GM12878 (cell line): ENCODE measurements around the gene MYO7A. TPM values are rescaled to one million over a fixed set of nuclear protein-coding genes. Genes with fewer than 3 reads are reported as not detected.

ENCODE experiments used
- ATAC-seq: fragments of 200-7000 bp; cut with Tn5 transposase; 3 replicates; pipeline ENCODE4 v1.9.1; 2020; ENCODE audit warnings: mild to moderate bottlenecking, moderate library complexity
- BruUV-seq: library from RNA; stranded (reverse); fragments of 400-500 nt; replicated peaks from 2 replicates; lab custom pipeline; 2021; lab: Mats Ljungman, UMichigan
- CTCF ChIA-PET: fragments of 300-600 bp; sonication (Branson Sonifier 250); formaldehyde crosslinking; extraction: SDS; loops from one replicate; lab custom pipeline; 2021; ENCODE audit warnings: inconsistent platforms; lab: Yijun Ruan, JAX
- POLR2A ChIA-PET: fragments of 350-600 bp; formaldehyde crosslinking; extraction: SDS; loops from one replicate; lab custom pipeline; 2021; ENCODE audit warnings: inconsistent platforms; lab: Charles Lee
- RAD21 ChIA-PET: fragments of 300-600 bp; sonication (Branson Sonifier 250); formaldehyde crosslinking; loops from one replicate; lab custom pipeline; 2023; ENCODE audit warnings: antibody characterized with exemption; ENCODE audit not compliant: unreplicated experiment; lab: Charles Lee
- SMC1A ChIA-PET: fragments of 300-600 bp; sonication (Branson Sonifier 250); formaldehyde crosslinking; loops from one replicate; lab custom pipeline; 2023; ENCODE audit not compliant: unreplicated experiment, uncharacterized antibody; lab: Charles Lee
- DNase-seq: peaks from one replicate; pipeline ENCODE4 v3.0.0-alpha.2; 2011; ENCODE audit warnings: low read depth, low spot score
- FAIRE-seq: peaks from 3 replicates; lab custom pipeline; 2011; peaks lifted over from hg19 to GRCh38; lab: Jason Lieb, UNC
- H2AFZ ChIP-seq: 2 replicates; pipeline ENCODE4 v1.6.0; 2011; ENCODE audit warnings: low read depth, low read length, control low read depth; ENCODE audit not compliant: control insufficient read depth
- H3K27ac ChIP-seq: 2 replicates; pipeline ENCODE4 v1.5.1; 2011; ENCODE audit warnings: control low read depth; ENCODE audit not compliant: control insufficient read depth, insufficient read depth
- H3K27me3 ChIP-seq, 2 experiments: replicated peaks in 1 of 2; 2 replicates each; pipeline versions ENCODE4 v1.6.0 to v1.6.1; 2011; ENCODE audit warnings: low read length in 1 of 2; ENCODE audit not compliant: control insufficient read depth in 2 of 2, insufficient read depth in 2 of 2
- H3K36me3 ChIP-seq, 2 experiments: 2 replicates each; pipeline ENCODE4 v1.5.1; 2011; ENCODE audit warnings: low read length in 1 of 2; ENCODE audit not compliant: control insufficient read depth in 2 of 2, insufficient read depth in 2 of 2
- H3K4me1 ChIP-seq: 2 replicates; pipeline ENCODE4 v1.6.1; 2011; ENCODE audit warnings: mild to moderate bottlenecking, low read length, moderate library complexity, mixed read lengths; ENCODE audit not compliant: control insufficient read depth, insufficient read depth
- H3K4me2 ChIP-seq: 2 replicates; pipeline ENCODE4 v1.6.0; 2011; ENCODE audit warnings: control low read depth; ENCODE audit not compliant: control insufficient read depth, insufficient read depth
- H3K4me3 ChIP-seq: fragments of 200-600 bp; sonication (generic); 2 replicates; pipeline ENCODE4 v1.5.1; 2016
- H3K79me2 ChIP-seq: 2 replicates; pipeline ENCODE4 v1.6.0; 2011; ENCODE audit warnings: low read length; ENCODE audit not compliant: control insufficient read depth, insufficient read depth
- H3K9ac ChIP-seq: 2 replicates; pipeline ENCODE4 v1.8.0; 2011; ENCODE audit warnings: low read length, control low read depth, mixed read lengths; ENCODE audit not compliant: control insufficient read depth, insufficient read depth
- H3K9me3 ChIP-seq: replicated peaks from 3 replicates; pipeline ENCODE4 v1.5.1; 2011; ENCODE audit warnings: mild to moderate bottlenecking, low read length; ENCODE audit not compliant: control insufficient read depth, insufficient read depth
- H4K20me1 ChIP-seq: 2 replicates; pipeline ENCODE4 v1.6.0; 2011; ENCODE audit not compliant: control insufficient read depth, insufficient read depth
- BRCA1 ChIP-seq: IDR thresholded peaks from 2 replicates; pipeline ENCODE4 v1.6.1; 2011; ENCODE audit warnings: low read depth, low read length, improper control_type of control experiment
- CHD2 ChIP-seq: IDR thresholded peaks from 2 replicates; pipeline ENCODE4 v1.6.1; 2011; ENCODE audit warnings: low read depth, low read length, improper control_type of control experiment, borderline replicate concordance
- HDAC2 ChIP-seq: fragments of 200-600 bp; sonication (generic); IDR thresholded peaks from 2 replicates; pipeline ENCODE4 v1.6.1; 2017
- MYB ChIP-seq: fragments of 150-350 bp; IDR thresholded peaks from 2 replicates; pipeline ENCODE4 v1.6.1; 2014; ENCODE audit warnings: mild to moderate bottlenecking, low read depth, low read length, borderline replicate concordance
- POLR2A ChIP-seq: IDR thresholded peaks from 2 replicates; pipeline ENCODE4 v1.6.1; 2011; ENCODE audit warnings: low read depth, mild to moderate bottlenecking, low read length
- RAD51 ChIP-seq: fragments of 450-650 bp; IDR thresholded peaks from 2 replicates; pipeline ENCODE4 v1.6.1; 2016; ENCODE audit warnings: moderate library complexity, mild to moderate bottlenecking, inconsistent platforms
- SMAD5 ChIP-seq: IDR thresholded peaks from 2 replicates; pipeline ENCODE4 v1.6.1; 2016; ENCODE audit warnings: antibody characterized with exemption, low read depth
- STAT3 ChIP-seq: IDR thresholded peaks from 2 replicates; pipeline ENCODE4 v1.6.1; 2011; ENCODE audit warnings: low read depth, low read length, improper control_type of control experiment
- ZNF622 ChIP-seq: fragments of 450-650 bp; IDR thresholded peaks from 2 replicates; pipeline ENCODE4 v1.6.1; 2017; ENCODE audit warnings: mild to moderate bottlenecking, inconsistent platforms
- WGBS: methylation state at CpG from one replicate; pipeline ENCODE4 v1.1.6; 2016; ENCODE audit warnings: low lambda C conversion rate; ENCODE audit not compliant: insufficient replicate concordance, insufficient coverage; ENCODE audit errors: missing lambda C conversion rate; 5-methylcytosine and 5-hydroxymethylcytosine counted together
- in situ Hi-C: fragments of 300-500 bp; cut with MboI; formaldehyde crosslinking; loops from 9 replicates; pipeline ENCODE4 v1.14.3; 2018; ENCODE audit warnings: mixed read lengths
- intact Hi-C: fragments of 100-400 bp; cut with micrococcal nuclease; formaldehyde crosslinking; loops from one replicate; pipeline ENCODE4 v1.14.2; 2022; ENCODE audit not compliant: unreplicated experiment
- polyA plus RNA-seq, 11 experiments: library from polyadenylated mRNA; depleted of rRNA in 4 of 11; unstranded in 6 of 11; stranded (reverse) in 5 of 11; fragments of >200 nt; fragmentation: Nextera tagmentation in 4 of 11; fragmentation: Illumina TruSeq in 1 of 11; extraction: Ambion mirVana in 4 of 11; extraction: Trizol in 1 of 11; gene quantifications; 1 replicate in 1 of 11; 2 replicates in 10 of 11; pipeline versions ENCODE4 v1.2.1 to v1.2.3, GENCODE V29; 2011 to 2016; ENCODE audit warnings: inconsistent platforms in 2 of 11, missing spikeins in 2 of 11, low read depth in 1 of 11
- total RNA-seq, 4 experiments: library from RNA; depleted of rRNA in 3 of 4; stranded (reverse); fragments of >200 nt in 3 of 4; fragmentation: Illumina TruSeq in 1 of 4; extraction: Trizol in 1 of 4; gene quantifications; 2 replicates each; pipeline versions ENCODE4 v1.2.1 to v1.2.3, GENCODE V29; 2013 to 2021
- TF ChIP-seq, protein P1 (sequence below): IDR thresholded peaks from 2 replicates; pipeline ENCODE4 v1.6.1; 2011; ENCODE audit warnings: low read depth, mild to moderate bottlenecking, low read length, moderate library complexity, borderline replicate concordance; ENCODE audit errors: extremely low read depth

Gene MYO7A
- total and polyA plus RNA-seq, 10 of the 15 experiments (the other 5 are each of a cell fraction or from before 2014, with no cell fraction given), result 0.01 to 0.21 (median 0.04) TPM; not detected in 6

GRCh38 chr11:77182542-77183430 is 54.7 kb downstream of the MYO7A start:
- TF ChIP-seq BRCA1 (no peak), STAT3 (no peak), MYB (no peak), POLR2A (no peak), ZNF622 (no peak), RAD51 (no peak), CHD2 (no peak), SMAD5 (no peak), HDAC2 (no peak)
- TF ChIP-seq, protein P1, sequence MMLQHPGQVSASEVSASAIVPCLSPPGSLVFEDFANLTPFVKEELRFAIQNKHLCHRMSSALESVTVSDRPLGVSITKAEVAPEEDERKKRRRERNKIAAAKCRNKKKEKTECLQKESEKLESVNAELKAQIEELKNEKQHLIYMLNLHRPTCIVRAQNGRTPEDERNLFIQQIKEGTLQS, result no peak

More at GRCh38 chr11:77182542-77183430, 54.7 kb downstream of the MYO7A start:
- H3K79me2 ChIP-seq, result no peaks in the 10 kb centered on the region
- no peaks in the 10 kb centered on the region for H4K20me1 ChIP-seq
- BruUV-seq, result no TSS peak
- H3K4me2 ChIP-seq, result no peak overlapping the region
- FAIRE-seq, result no peak
- 30% methylated on average over 21 of the region's 21 CpGs for WGBS
- ChIA-PET SMC1A (interaction anchor here (0.6 kb wide), 1 partner anchor 1783 kb away, joined by 3 read pairs; no protein-coding TSS in a partner anchor), RAD21 (interaction anchor here (1.2 kb wide), 1 partner anchor 366 kb away, joined by 4 read pairs; no protein-coding TSS in a partner anchor), CTCF (no interaction called here), POLR2A (no interaction called here)
- DNase-seq, result no peak
- no peak for ATAC-seq
- intact Hi-C loops, result no loop called here
- in situ Hi-C loops, result no loop called here
- peaks cover 0 to 4% of the 10 kb centered on the region in 2 experiments; a peak in 2 of 4 replicates for H3K27me3 ChIP-seq
- H3K4me1 ChIP-seq, result no peaks in the 10 kb centered on the region
- no peak overlapping the region for H3K4me3 ChIP-seq
- H2AFZ ChIP-seq, result no peak overlapping the region
- no peaks in the 10 kb centered on the region for H3K36me3 ChIP-seq
- no peak overlapping the region for H3K27ac ChIP-seq
- H3K9ac ChIP-seq, result no peak overlapping the region
- H3K9me3 ChIP-seq, result no peaks in the 10 kb centered on the region
